ENCODE data around the gene TOR2A.
"Not testable (repeated sequence)": the region's sequence is repeated elsewhere in the genome, so short reads cannot be mapped to it uniquely, and the experiment has no call there.

Gene TOR2A

GRCh38 chr9:127734747-127735529 lies at the start of gene TOR2A:
Gene TOR2A (minus strand): TSS chr9:127735294. CDS start chr9:127735270, 24 bp downstream.
- DNase-seq (ENCODE audit: low read depth in 2 of 2) = peak; percentile 96

DNA sequence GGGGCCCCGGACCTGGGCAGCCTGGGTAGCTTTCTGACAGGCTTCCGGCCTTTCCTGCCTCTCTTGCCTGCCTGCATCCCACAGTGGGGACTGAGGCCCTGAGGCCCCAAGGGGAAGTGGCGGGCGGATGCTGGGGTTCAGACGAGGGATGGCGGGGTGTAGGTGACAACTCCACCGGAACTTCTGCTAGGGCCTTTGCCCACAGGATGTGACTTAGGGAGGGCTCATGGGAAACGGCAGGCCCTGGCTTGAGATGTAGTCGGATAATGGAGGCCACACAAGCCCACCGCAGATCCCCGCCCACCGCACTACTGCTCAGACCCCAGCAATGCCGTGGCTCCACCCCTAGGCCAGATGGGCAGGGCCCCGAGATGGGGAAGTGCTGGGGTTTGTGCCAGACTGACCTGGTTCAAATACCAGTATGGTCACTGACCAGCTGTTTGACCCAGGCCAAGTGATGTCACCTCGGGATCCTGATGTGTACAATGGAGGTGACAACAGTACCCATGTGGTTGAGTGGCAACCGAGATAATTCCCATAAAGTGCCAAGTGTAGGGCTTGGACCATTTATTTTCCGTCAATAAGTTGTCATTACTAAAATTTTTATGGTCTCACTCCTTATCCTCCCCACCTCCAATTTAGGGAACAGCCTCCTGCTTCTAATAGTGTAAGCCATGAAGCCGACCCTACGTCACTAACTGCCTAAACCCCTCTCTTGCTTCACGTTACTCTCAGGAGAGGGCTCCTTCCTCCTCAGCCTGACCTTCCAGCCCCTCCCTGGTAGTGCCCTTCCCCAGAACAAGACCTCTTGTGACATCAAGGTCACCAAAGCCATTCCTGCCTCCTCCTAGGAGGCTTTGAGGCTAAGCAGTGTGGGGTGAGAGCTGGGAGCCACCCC lies 48.3 kb upstream of the TOR2A start:
- peak; percentile 76 to 80 for DNase-seq (ENCODE audit: low read depth in 2 of 2)

- no peak for DNase-seq (ENCODE audit: low read depth in 2 of 2)
Observed at GRCh38 chr9:127781806-127782205, 46.7 kb upstream of the TOR2A start.

DNA sequence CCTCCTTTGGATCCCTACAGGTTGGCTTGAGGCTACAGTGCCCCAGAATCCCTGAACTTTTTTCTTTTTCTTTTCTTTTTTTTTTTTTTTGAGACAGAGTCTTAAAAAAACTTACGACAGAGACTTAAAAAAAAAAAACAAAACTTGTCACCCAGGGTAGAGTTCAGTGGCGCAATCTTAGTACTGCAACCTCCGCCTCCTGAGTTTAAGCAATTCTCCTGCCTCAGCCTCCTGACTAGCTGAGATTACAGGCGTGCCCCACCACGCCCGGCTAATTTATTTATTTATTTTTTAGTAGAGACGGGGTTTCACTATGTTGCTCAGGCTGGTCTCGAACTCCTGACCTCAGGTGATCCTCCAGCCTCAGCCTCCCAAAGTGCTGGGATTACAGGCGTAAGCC lies 45.8 kb upstream of the TOR2A start:
- not testable (repeated sequence) for DNase-seq (ENCODE audit: low read depth in 2 of 2)

DNA sequence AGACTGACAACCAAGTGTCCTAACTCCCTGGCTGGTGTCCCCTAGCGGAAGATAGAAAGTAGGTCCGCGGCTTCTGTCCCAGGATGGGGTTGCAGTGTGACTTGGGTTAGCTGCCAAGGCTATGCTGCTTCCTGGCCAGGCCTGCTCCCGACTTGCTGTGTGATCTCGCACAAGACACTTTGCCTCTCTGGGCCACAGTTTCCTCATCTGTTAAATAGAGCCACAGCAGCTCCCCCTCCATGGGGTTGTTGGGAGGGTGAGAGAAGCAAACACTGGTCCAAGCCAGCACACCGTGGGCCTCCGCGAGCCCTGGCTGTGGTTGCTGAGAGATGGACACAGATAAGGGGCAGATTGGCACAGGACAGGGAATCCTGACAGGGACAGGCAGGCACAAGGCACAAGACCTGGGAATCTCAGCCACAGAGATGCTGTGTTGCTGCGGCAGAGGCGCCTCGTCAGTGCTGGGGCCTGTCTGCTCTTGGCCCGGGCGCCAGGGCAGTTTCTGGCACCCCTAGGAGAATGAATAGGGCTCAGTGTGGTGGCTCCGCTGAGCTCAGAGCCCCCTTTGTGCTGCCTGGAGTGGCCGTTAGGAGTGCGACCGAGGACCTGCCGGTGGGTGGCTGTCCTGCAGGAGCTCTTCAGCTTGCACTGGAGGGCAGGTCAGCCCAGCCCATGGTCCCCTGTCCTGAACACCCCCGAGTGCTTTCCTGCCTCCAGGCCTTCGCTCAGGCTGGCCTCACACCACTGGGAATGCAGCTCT lies 45.2 kb upstream of the TOR2A start:
- DNase-seq (ENCODE audit: low read depth in 2 of 2) = no peak

- DNase-seq (ENCODE audit: low read depth in 2 of 2) = peak; percentile 53 to 61
Observed at GRCh38 chr9:127779136-127779981, 44.3 kb upstream of the TOR2A start.

- no peak for DNase-seq (ENCODE audit: low read depth in 2 of 2)
Observed at GRCh38 chr9:127778280-127779135, 43.4 kb upstream of the TOR2A start, which contains the start of gene SH2D3C. Gene SH2D3C (minus strand): TSS chr9:127778666. CDS start chr9:127778627, 39 bp downstream.

DNA sequence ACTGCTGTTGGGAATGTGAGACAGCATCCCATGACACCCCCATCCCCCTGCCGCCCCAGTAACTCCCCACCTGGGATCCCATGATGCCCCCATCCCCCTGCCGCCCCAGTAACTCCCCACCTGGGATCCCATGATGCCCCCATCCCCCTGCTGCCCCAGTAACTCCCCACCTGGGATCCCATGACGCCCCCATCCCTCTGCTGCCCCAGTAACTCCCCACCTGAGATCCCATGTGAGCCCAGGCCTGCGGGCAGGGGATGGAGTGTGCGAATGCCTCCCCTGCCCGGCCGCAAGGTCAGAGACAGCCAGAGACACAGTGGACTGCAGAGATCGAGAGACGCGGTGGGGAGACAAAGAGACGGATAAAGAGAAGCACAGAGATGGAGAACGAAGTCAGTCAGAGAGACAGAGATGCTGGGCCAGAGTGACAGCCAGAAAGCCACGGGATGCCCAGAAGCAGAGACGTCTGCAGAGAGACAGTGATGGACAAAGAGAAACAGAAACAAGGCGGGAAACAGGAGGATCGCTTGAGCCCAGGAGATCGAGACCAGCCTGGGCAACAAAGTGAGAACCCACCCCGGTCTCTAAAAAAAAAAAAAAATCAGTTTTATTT lies 42.4 kb upstream of the TOR2A start:
- no peak for DNase-seq (ENCODE audit: low read depth in 2 of 2)

GRCh38 chr9:127776924-127777289 lies 41.8 kb upstream of the TOR2A start:
- no peak for DNase-seq (ENCODE audit: low read depth in 2 of 2)

- DNase-seq (ENCODE audit: low read depth in 2 of 2) = peak in 1 of 2 donors; percentile 61
Observed at GRCh38 chr9:127776195-127776923, 41.3 kb upstream of the TOR2A start.

GRCh38 chr9:127773981-127774380 lies 38.9 kb upstream of the TOR2A start:
- no peak for DNase-seq (ENCODE audit: low read depth in 2 of 2)

DNA sequence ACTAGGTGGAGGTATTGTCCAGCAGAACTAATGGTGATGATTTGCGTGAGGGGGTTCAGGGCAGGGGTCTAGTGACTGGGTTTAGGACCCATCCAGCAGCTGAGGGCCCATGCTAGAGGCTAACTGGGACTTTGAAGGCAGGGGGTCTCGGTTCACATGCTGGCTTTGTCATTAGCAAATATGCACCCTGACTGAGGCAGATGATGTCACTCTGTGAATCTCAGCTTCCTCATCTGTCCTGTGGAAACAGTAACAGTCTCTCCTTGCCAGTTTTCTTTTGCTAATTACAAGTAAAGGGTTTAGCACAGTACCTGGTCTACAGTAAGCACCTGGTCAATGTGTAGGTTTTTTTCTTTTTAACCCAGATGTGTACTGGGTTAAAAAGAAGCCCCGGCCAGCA lies 38.2 kb upstream of the TOR2A start:
- DNase-seq (ENCODE audit: low read depth in 2 of 2) = no peak

GRCh38 chr9:127772603-127773002 lies 37.5 kb upstream of the TOR2A start:
- DNase-seq (ENCODE audit: low read depth in 2 of 2) = no peak

DNA sequence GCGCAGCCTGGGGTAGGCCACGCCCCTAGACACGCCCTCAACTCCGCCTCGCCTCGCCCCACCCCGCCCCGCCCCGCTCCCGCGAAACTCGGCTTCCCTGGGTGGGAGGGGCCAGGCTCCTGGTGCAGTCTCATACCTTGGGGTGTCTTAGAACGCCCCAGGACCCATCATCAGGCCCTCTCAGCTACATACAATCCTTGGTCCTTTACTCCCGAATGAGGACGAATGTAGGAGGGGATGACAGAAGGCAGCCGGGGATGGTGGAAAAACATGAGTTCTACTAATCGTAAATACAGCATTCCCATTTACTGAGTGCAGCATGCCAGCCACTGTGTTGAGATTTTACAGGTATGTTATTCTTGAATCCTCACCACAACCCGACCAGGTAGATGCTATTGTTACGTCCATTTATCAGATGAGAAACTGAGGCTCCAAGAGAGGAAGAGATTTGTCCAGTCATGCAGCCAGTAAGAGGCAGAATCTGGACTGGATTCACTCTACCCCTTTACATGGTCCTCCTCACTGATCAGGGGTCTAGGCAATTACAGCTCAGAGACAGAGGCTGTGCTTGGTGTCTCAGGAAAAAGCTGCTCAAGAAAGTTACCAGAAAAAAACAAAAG lies 36.6 kb upstream of the TOR2A start:
- DNase-seq (ENCODE audit: low read depth in 2 of 2) = no peak

- peak; percentile 96 to 97 for DNase-seq (ENCODE audit: low read depth in 2 of 2)
Observed at GRCh38 chr9:127770905-127771569, 35.9 kb upstream of the TOR2A start.

DNA sequence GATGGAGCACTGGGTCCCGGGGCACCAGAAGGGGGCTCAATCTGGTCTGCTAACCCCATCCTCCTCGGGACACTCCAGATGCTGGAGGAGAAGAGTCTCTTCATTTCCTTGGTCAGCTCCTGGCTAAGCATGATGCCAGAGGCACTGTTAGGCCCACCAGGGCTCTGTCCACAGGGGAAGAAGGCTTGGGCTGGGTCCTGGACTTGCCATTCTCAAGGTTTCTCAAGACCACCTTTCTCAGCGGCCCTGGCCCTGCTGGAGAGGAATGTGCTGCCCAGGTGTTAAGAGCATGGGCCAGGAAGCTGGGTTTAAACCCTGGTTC lies 35.5 kb upstream of the TOR2A start:
- no peak for DNase-seq (ENCODE audit: low read depth in 2 of 2)

GRCh38 chr9:127769929-127770582 lies 35.0 kb upstream of the TOR2A start:
- no peak for DNase-seq (ENCODE audit: low read depth in 2 of 2)

GRCh38 chr9:127769101-127769500 lies 34.0 kb upstream of the TOR2A start:
- no peak for DNase-seq (ENCODE audit: low read depth in 2 of 2)
